ENCODE data around the gene ACOXL. TPM values are rescaled to one million over a fixed set of nuclear protein-coding genes. Genes with fewer than 3 reads are reported as not detected.

Gene ACOXL
- total and polyA plus RNA-seq, 12 donors, result 0.05 to 0.19 (median 0.12) TPM; not detected in 8

GRCh38 chr2:111167076-111167862, 434.9 kb downstream of the ACOXL start:
- Histone ChIP-seq H3K4me1 (replicated peaks in 1 of 2) (peaks cover 0 to 11% of the 10 kb centered on the region in 2 donors), H3K27ac (no peak overlapping the region), H3K36me3 (replicated peaks in 1 of 2) (peaks cover 0 to 8% of the 10 kb centered on the region in 2 donors), H3K4me3 (no peak overlapping the region), H3K27me3 (no peaks in the 10 kb centered on the region), H3K9me3 (replicated peaks in 1 of 3) (no peaks in the 10 kb centered on the region)
- no peak for TF ChIP-seq CTCF (IDR thresholded peaks at IDR 0.05)
- no peak for TF ChIP-seq POLR2A (IDR thresholded peaks at IDR 0.05)
- 91 to 94% (median 92%) methylated on average over 8 to 9 of the region's 9 CpGs for WGBS, 4 donors
- intact Hi-C loops (cut with DNase I), result no loop called here
- no peak for DNase-seq

- 91 to 93% (median 92%) methylated on average over 4 of the region's 4 CpGs for WGBS, 4 donors
- intact Hi-C loops (cut with DNase I), result no loop called here
- no peak for DNase-seq
Observed at GRCh38 chr2:111167863-111168162, 435.4 kb downstream of the ACOXL start.

More at GRCh38 chr2:111167863-111168162, 435.4 kb downstream of the ACOXL start:
- TF ChIP-seq POLR2A (IDR thresholded peaks at IDR 0.05) (no peak), CTCF (IDR thresholded peaks at IDR 0.05) (no peak)
- no peaks in the 10 kb centered on the region for H3K27me3 ChIP-seq
- no peak overlapping the region for H3K27ac ChIP-seq
- H3K36me3 ChIP-seq (replicated peaks in 1 of 2), result peaks cover 0 to 8% of the 10 kb centered on the region in 2 donors
- peaks cover 0 to 11% of the 10 kb centered on the region in 2 donors for H3K4me1 ChIP-seq (replicated peaks in 1 of 2)
- no peak overlapping the region for H3K4me3 ChIP-seq
- H3K9me3 ChIP-seq (replicated peaks in 1 of 3), result no peaks in the 10 kb centered on the region

Other genes with a start within 250 kb of the ACOXL start
- 10 to 100 TPM in 7 of 9 donors, 1 to 10 TPM in 2; 8.8 to 65.0 (median 20.0) TPM for gene RGPD6, start 155.4 kb upstream of the ACOXL start, total RNA-seq
- 10 to 100 TPM; 13.5 to 14.5 (median 13.7) TPM for gene RGPD6, start 155.4 kb upstream of the ACOXL start, polyA plus RNA-seq
- 10 to 100 TPM in 1 of 9 donors, 1 to 10 TPM in 7, under 1 TPM in 1; 0.66 to 17.1 (median 1.4) TPM for gene BUB1, start 54.5 kb upstream of the ACOXL start, total RNA-seq
- 1 to 10 TPM in 1 of 3 donors, under 1 TPM in 2; 0.17 to 2.0 (median 0.24) TPM for gene BUB1, start 54.5 kb upstream of the ACOXL start, polyA plus RNA-seq